ENCODE data around the gene TRNP1. TPM values are rescaled to one million over a fixed set of nuclear protein-coding genes. Genes with fewer than 3 reads are reported as not detected.
"Not testable (repeated sequence)": the region's sequence is repeated elsewhere in the genome, so short reads cannot be mapped to it uniquely, and the experiment has no call there.

TRNP1 gene
- 0.96 TPM for polyA plus RNA-seq (ENCODE audit: insufficient read length)

- no peak for DNase-seq (ENCODE audit: low read depth)
Observed at GRCh38 chr1:26993237-26994019, at the start of gene TRNP1. TRNP1 (plus strand) TSS chr1:26993692; CDS start chr1:26993787, 95 bp downstream.

DNA sequence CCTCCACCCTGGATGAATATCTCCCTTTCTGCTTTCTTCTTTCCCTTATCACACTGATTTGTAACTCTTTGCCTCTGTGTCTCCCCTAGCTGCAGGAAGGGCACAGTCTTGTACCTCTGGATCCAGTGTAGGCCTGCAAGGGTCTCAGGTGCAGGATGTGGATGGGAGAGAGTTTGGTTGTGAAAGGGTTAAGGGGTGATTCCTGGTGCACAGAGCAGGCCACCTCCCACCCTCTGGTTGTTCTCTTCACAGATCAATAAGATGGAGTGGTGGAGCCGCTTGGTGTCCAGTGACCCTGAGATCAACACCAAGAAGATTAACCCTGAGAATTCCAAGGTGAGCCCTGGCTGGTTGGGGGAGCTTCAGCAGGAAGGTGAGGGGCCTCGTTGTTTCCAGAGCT lies 48.4 kb upstream of the TRNP1 start:
- DNase-seq (ENCODE audit: low read depth): no peak

DNA sequence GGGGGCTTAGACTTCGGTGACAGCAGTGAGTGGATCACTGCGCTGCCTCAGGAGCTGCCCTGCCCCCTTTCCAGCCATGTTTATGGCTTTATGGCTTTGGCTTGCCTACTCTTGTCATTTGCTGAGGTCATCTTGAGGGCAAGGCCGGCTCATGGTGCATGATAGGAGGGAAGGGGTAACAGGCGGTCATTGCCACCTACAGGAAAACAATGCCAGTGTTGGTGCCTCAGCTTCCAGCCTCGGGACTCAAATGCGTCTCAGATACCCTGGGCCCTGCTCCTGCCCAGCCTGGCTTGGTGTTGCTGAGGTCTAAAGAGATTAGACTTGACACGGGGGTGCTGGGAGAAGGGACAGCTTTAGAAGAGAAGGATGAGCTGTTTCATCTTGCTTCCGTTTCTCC lies 47.8 kb upstream of the TRNP1 start:
- DNase-seq (ENCODE audit: low read depth): no peak

- no peak for DNase-seq (ENCODE audit: low read depth)
Observed at GRCh38 chr1:26946270-26946669, 47.2 kb upstream of the TRNP1 start.

GRCh38 chr1:26948725-26949057 lies 44.8 kb upstream of the TRNP1 start:
- not testable (repeated sequence) for DNase-seq (ENCODE audit: low read depth)

DNA sequence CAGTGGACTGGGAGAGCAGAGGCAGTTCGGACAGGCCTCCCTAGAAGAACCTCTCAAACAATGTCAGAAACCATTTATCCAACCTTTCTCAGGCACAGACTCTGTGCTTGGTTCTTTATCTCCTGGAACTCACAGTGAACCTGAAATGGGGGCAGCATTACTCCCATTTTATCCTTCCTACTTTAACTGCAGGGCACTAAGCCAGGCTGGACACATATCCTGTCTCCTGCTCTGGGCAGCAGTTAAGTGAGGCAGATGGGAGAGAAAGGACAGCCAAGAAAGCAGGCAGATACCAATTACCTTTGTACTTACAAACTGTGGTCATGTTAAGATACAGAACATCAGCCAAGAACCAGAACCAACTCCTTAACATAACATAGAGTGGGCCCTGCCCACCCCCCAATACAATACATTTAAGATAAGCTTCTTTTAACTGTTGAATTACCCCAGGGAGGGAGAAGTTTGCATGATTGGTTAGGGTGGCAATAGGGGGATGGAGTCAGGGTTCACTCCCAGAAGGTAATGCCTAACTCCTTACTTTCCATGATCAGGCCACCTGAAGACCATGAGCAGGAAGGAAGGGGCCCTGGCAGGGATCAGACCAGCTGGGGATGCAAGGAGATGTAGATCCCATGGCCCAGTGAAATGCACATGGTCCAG lies 44.1 kb upstream of the TRNP1 start:
- no peak for DNase-seq (ENCODE audit: low read depth)

DNA sequence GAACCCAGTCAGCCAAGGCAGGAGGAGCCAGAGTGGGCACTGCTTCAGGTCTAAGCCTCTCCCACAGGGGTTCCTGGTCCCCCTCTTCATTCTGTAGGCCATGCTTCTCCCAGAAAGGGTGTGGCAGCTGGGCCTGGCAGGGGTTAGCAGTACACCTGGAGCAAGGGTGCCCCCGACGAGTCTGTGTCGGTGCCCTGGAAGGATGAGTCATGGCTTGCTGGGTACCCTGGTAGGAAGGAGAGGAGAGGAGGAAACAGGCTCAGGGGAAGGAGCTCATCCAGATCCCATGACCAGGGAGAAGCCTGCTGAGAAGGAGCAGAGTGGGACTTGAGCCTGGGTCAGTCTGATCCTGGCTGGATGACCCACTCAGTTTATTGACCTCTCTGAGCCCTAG lies 43.6 kb upstream of the TRNP1 start:
- DNase-seq (ENCODE audit: low read depth): no peak

DNA sequence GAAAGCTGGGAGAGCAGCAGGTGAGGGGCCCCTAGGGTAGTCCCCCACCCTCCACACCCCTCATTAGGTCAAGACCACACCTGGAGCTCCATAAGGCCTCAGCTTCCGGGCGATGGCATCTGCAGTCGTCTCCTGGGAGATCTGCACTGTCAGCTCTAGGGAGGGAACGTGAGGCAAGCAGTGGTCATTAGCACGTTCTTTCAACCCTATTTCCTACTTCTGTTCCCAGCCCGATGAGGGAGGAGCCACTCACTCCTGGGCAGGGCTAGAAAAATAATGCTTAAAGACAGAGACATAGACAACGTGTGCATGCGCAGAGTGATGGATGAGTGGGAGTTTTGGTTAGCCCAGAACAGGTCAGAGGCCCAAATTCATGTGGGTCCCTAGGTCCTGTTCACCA lies 42.9 kb upstream of the TRNP1 start:
- DNase-seq (ENCODE audit: low read depth): no peak

DNA sequence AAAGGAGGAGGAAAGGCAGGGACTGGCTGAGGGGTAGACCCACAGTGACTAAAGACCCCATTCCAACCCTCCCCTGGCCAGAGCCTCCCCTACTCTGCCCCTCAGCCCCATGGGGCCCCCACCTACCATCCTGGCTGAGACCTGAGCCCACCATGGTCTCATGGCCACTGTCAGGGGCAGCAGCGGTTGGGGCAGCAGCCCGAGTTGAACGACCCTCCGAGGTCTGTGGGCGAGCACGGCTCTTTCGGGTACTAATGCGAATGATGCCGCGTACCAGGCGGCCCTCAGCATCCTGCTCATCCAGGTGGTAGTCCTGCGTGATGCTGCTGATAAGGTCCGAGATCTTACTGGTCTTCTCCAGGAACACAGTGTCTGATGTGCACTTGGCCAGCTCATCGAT lies 42.3 kb upstream of the TRNP1 start:
- no peak for DNase-seq (ENCODE audit: low read depth)

- DNase-seq (ENCODE audit: low read depth): no peak
Observed at GRCh38 chr1:26951821-26952497, 41.5 kb upstream of the TRNP1 start.

- no peak for DNase-seq (ENCODE audit: low read depth)
Observed at GRCh38 chr1:26953374-26953773, 40.1 kb upstream of the TRNP1 start.

DNA sequence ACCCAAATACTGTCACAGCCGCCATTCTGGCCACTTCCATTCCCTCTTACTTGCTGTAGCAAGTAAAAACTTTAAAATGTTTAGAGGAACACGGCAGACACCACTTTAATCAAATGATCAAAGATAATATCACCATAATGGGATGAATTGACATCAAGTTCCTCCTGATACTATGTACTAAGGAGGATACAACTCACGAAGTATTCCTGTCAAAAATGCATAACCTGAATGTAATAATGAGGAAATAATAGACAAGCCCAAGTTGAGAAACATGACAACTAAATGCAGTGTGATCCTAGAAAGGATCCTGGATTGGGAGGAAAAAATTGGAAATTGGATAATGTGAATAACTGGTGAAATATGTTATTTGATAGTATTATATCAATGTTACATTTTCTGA lies 37.2 kb upstream of the TRNP1 start:
- no peak for DNase-seq (ENCODE audit: low read depth)

DNA sequence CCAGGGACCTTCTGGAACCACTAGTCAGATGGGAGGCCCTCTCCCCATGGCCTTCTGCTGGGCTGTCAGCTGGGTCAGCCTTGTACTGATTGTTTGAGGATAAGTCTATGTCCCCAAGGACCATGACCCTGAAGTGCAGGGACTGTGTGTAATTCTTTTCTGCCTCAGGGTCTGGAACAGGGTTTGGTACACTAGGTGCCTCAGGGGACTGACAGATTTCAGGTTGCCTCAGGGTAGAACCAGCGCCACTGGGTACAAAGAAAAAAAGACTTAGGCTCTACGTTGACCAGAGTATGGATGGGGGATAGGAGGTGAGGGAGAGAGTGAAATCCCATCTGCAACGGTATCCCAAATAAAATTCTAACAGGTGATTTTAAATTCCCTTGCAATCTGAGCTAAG lies 36.2 kb upstream of the TRNP1 start:
- DNase-seq (ENCODE audit: low read depth): no peak

- DNase-seq (ENCODE audit: low read depth): no peak
Observed at GRCh38 chr1:26959270-26959669, 34.2 kb upstream of the TRNP1 start.

- no peak for DNase-seq (ENCODE audit: low read depth)
Observed at GRCh38 chr1:26959722-26960624, 33.5 kb upstream of the TRNP1 start, which contains the start of gene KDF1. KDF1 (minus strand) TSS chr1:26960468; CDS start chr1:26952380, 8,088 bp downstream.

- DNase-seq (ENCODE audit: low read depth): no peak
Observed at GRCh38 chr1:26960625-26960966, 32.9 kb upstream of the TRNP1 start.

GRCh38 chr1:26961826-26962225 lies 31.7 kb upstream of the TRNP1 start:
- DNase-seq (ENCODE audit: low read depth): no peak

GRCh38 chr1:26965213-26965612 lies 28.3 kb upstream of the TRNP1 start:
- no peak for DNase-seq (ENCODE audit: low read depth)

- DNase-seq (ENCODE audit: low read depth): no peak
Observed at GRCh38 chr1:26965628-26966027, 27.9 kb upstream of the TRNP1 start.

DNA sequence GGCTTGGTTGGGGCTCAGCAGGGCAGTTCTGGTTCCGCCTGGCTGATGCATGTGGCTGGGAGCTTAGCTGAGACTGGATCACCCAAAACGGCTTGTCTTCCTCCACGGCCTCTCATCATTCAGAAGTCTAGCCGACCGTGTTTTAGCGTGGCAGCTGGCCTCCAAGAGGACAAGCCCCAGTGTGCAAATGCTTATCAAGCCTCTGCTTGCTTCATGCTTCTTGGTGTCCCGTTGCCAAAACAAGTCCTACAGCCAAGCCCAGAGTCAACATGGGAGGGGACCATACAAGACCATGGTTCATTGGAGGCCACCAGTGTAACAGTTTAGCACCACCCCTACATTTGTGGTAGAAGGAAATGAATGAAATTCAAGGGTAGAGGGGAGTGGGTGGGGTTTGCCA lies 22.7 kb upstream of the TRNP1 start:
- DNase-seq (ENCODE audit: low read depth): no peak

- no peak for DNase-seq (ENCODE audit: low read depth)
Observed at GRCh38 chr1:26971590-26971989, 21.9 kb upstream of the TRNP1 start.

DNA sequence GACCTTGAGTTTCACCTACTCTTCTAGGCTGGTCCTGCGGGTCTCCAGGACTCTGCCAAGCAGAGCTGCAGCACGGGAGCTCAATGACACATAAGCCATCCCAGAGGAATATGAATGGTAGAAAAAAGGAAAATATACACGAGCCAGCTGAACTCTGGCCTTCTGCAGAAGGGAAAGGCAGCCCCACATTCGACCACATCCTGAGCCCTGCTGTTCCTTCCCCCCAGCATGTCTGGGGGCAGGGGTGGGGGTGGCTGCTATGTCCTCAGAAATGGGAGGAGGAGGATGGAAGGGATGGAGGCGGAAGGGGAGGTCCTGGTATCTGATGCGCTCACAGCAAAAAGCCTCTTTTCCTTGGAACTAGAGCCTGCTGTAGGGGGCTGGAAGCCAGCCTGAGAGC lies 21.1 kb upstream of the TRNP1 start:
- DNase-seq (ENCODE audit: low read depth): no peak
